PC-3 (cell line): ENCODE data around the gene PLK5. TPM values are rescaled to one million over a fixed set of nuclear protein-coding genes. Genes with fewer than 3 reads are reported as not detected.

Source experiments
- ATAC-seq: fragments of 200-7000 bp; cut with Tn5 transposase; 2 replicates; pipeline ENCODE4 v1.9.1; 2020; ENCODE audit warnings: mild to moderate bottlenecking, moderate library complexity
- BruUV-seq: library from RNA; stranded (reverse); fragments of 400-500 nt; replicated peaks from 2 replicates; lab custom pipeline; 2021; lab: Mats Ljungman, UMichigan
- CTCF ChIA-PET: fragments of 300-600 bp; sonication (Branson Sonifier 250); formaldehyde crosslinking; loops from one replicate; lab custom pipeline; 2022; ENCODE audit warnings: antibody characterized with exemption; lab: Charles Lee
- POLR2A ChIA-PET: fragments of 300-600 bp; sonication (Branson Sonifier 250); formaldehyde crosslinking; loops from one replicate; lab custom pipeline; 2022; ENCODE audit warnings: antibody characterized with exemption; ENCODE audit not compliant: unreplicated experiment; lab: Charles Lee
- DNase-seq: peaks from one replicate; pipeline ENCODE4 v3.0.0-alpha.2; 2015
- H2AFZ ChIP-seq: fragments of 300-600 bp; sonication (generic); 2 replicates; pipeline ENCODE4 v1.6.0; 2016; ENCODE audit warnings: antibody characterized with exemption, low read length
- H3F3A ChIP-seq: fragments of 300-600 bp; sonication (generic); one replicate; pipeline ENCODE4 v1.6.0; 2017; ENCODE audit warnings: antibody characterized with exemption, low read length, control low read depth, mild to moderate bottlenecking; ENCODE audit not compliant: unreplicated experiment
- H3K27ac ChIP-seq: fragments of 300-600 bp; sonication (generic); 2 replicates; pipeline ENCODE4 v1.5.1; 2016; ENCODE audit warnings: mild to moderate bottlenecking, low read length
- H3K27me3 ChIP-seq: fragments of 300-600 bp; sonication (generic); 2 replicates; pipeline ENCODE4 v1.6.1; 2016; ENCODE audit warnings: low read length, mixed read lengths
- H3K36me3 ChIP-seq: fragments of 300-600 bp; sonication (generic); 2 replicates; pipeline ENCODE4 v1.6.1; 2016; ENCODE audit warnings: low read depth, mixed run types, low read length, mixed read lengths
- H3K4me1 ChIP-seq: fragments of 300-600 bp; sonication (generic); 2 replicates; pipeline ENCODE4 v1.5.1; 2016; ENCODE audit warnings: low read length; ENCODE audit not compliant: insufficient read depth
- H3K4me2 ChIP-seq: fragments of 300-600 bp; sonication (generic); 2 replicates; pipeline ENCODE4 v1.6.0; 2016; ENCODE audit warnings: low read length
- H3K4me3 ChIP-seq: fragments of 300-600 bp; sonication (generic); 2 replicates; pipeline ENCODE4 v1.5.1; 2016; ENCODE audit warnings: mild to moderate bottlenecking, low read length, mixed read lengths
- H3K79me2 ChIP-seq: fragments of 300-600 bp; sonication (generic); 2 replicates; pipeline ENCODE4 v1.6.1; 2017; ENCODE audit warnings: low read length, mixed read lengths
- H3K9ac ChIP-seq: fragments of 300-600 bp; sonication (generic); 2 replicates; pipeline ENCODE4 v1.6.0; 2016; ENCODE audit warnings: mild to moderate bottlenecking, low read length
- H3K9me2 ChIP-seq: fragments of 300-600 bp; sonication (generic); replicated peaks from 2 replicates; pipeline ENCODE4 v1.6.1; 2016; ENCODE audit warnings: mixed run types, low read length, mixed read lengths
- H3K9me3 ChIP-seq: fragments of 300-600 bp; sonication (generic); 2 replicates; pipeline ENCODE4 v1.6.1; 2016; ENCODE audit warnings: low read length, mixed read lengths
- H4K20me1 ChIP-seq: fragments of 300-600 bp; sonication (generic); 2 replicates; pipeline ENCODE4 v1.6.1; 2016; ENCODE audit warnings: low read length, mixed read lengths
- CTCF ChIP-seq: fragments of 300-600 bp; sonication (generic); conservative IDR thresholded peaks from 2 replicates; pipeline ENCODE4 v1.5.1; 2017; ENCODE audit warnings: antibody characterized with exemption, low read depth, mild to moderate bottlenecking, low read length
- EZH2 ChIP-seq: fragments of 300-600 bp; sonication (generic); IDR thresholded peaks from one replicate; pipeline ENCODE4 v1.6.1; 2017; ENCODE audit warnings: antibody characterized with exemption, mild to moderate bottlenecking, low read length; ENCODE audit not compliant: unreplicated experiment
- EZH2phosphoT487 ChIP-seq: fragments of 300-600 bp; sonication (generic); IDR thresholded peaks from 2 replicates; pipeline ENCODE4 v1.6.1; 2018; ENCODE audit warnings: mild to moderate bottlenecking, antibody characterized with exemption, low read length, borderline replicate concordance
- intact Hi-C: fragments of 100-400 bp; cut with micrococcal nuclease; formaldehyde crosslinking; loops from 2 replicates; pipeline ENCODE4 v1.9.0; 2023
- total RNA-seq: library from RNA; depleted of rRNA; stranded (reverse); fragments of >200 nt; gene quantifications from 2 replicates; pipeline ENCODE4 v1.2.3, GENCODE V29; 2014

The PLK5 gene
- total RNA-seq, 1 experiment from 2014 or later, result not detected

DNA sequence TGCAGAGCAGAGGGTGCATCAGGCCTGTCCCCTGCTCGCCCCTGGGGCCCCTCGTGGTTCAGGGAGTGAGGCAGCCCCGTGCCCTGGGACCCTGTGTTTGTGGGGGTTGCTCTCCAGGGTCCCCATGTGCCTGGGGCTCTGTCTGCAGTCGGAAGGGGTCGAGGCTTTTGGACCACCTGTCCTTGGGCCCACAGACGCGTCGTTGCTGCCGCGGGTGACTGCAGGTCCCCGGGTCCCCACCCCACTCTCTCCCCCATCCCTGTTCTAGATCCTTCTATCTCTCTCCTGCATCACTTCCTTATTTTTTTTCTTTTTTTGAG lies 35.6 kb upstream of the PLK5 start:
- CTCF ChIA-PET, result no interaction called here
- no TSS peak for BruUV-seq
- no peak for ATAC-seq

GRCh38 chr19:1489463-1490310 lies 34.2 kb upstream of the PLK5 start:
- CTCF ChIA-PET, result no interaction called here

More for the DNA sequence above, 35.6 kb upstream of the PLK5 start:
- no peaks in the 10 kb centered on the region for H3F3A ChIP-seq
- H3K27ac ChIP-seq, result no peak overlapping the region
- no peaks in the 10 kb centered on the region for H4K20me1 ChIP-seq
- TF ChIP-seq CTCF, result no peak
- TF ChIP-seq EZH2phosphoT487, result no peak
- TF ChIP-seq EZH2, result no peak
- no peaks in the 10 kb centered on the region for H3K36me3 ChIP-seq
- intact Hi-C loops, result no loop called here
- H3K4me2 ChIP-seq, result no peak overlapping the region
- 0 out of 2 replicates have a peak, but pooled peaks cover 3% of the 10 kb centered on the region for H3K79me2 ChIP-seq
- no peak overlapping the region for H2AFZ ChIP-seq
- POLR2A ChIA-PET, result no interaction called here
- H3K9ac ChIP-seq, result no peak overlapping the region
- no peak for DNase-seq
- no peaks in the 10 kb centered on the region for H3K9me3 ChIP-seq
- H3K9me2 ChIP-seq, result no peaks in the 10 kb centered on the region
- H3K4me3 ChIP-seq, result no peak overlapping the region
- H3K4me1 ChIP-seq, result peaks cover 12% of the 10 kb centered on the region
- H3K27me3 ChIP-seq, result no peaks in the 10 kb centered on the region

More at GRCh38 chr19:1489463-1490310, 34.2 kb upstream of the PLK5 start:
- Histone ChIP-seq H3K4me1 (peaks cover 12% of the 10 kb centered on the region), H3K36me3 (no peaks in the 10 kb centered on the region), H3K27ac (no peak overlapping the region), H3K79me2 (0 out of 2 replicates have a peak, but pooled peaks cover 3% of the 10 kb centered on the region), H4K20me1 (no peaks in the 10 kb centered on the region), H2AFZ (peak overlapping the region; percentile 93), H3F3A (no peaks in the 10 kb centered on the region), H3K9ac (peak overlapping the region; percentile 67), H3K4me3 (peak overlapping the region; percentile 76), H3K4me2 (peak overlapping the region; percentile 92), H3K9me3 (no peaks in the 10 kb centered on the region), H3K9me2 (no peaks in the 10 kb centered on the region), H3K27me3 (no peaks in the 10 kb centered on the region)
- intact Hi-C loops, result no loop called here
- TF ChIP-seq EZH2 (no peak), CTCF (no peak), EZH2phosphoT487 (no peak)
- POLR2A ChIA-PET, result no interaction called here
- BruUV-seq, result TSS peak; percentile 83
- ATAC-seq (no peak), DNase-seq (no peak)
